ENCODE data around the gene RFNG. TPM values are rescaled to one million over a fixed set of nuclear protein-coding genes. Genes with fewer than 3 reads are reported as not detected.

The RFNG gene
- total RNA-seq, 1 donor from 2014 or later, result 13.6 TPM

DNA sequence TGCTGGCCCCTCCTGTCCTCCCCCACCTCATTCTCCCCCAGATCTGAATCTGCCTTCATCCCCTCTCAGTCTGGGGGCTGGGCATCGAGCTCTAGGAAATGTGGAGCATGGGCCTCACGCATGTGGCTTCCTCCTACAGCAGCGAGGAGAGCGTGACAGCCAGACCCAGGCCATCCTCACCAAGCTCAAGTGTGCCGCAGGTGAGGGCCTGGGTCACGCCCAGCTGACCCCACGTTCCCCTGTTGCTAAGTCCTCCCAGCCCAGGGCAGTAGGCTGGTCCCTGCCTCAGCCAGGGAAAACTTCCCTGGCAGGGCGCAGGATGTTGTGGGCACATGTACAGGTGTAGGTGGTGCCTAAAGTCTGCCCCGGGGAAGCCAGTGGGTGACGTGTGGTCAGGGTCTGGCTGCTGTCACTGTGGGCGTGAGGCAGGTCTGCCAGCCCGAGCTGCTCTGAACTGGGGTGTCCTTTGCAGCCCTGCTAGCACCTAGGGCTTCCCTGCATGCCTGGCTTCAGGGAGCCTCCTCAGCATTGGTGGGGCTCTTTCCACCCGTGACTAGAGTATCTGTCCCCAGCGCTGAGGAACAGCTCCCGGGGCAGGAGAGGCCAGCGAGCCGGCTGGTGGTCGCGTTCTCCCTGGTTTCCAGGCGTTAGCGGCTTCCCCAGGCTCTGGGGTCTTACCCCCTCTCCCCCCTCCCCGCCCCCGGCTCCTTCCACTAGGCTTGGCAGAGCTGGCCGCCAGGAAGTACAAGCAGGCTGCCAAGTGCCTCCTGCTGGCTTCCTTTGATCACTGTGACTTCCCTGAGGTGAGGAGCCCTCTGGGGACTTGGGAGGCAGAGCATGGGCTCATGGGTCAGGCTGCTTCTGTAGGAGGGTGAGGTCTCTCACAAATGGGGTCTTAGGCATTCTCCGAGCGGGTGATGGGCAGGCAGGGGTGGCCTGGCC is 3.7 kb upstream of the RFNG start:
- no peak overlapping the region for H3K4me2 ChIP-seq
- peaks cover 14% of the 10 kb centered on the region for H3K79me2 ChIP-seq (ENCODE audit: low read depth)
- Mint-ChIP-seq H3K27ac (no peak overlapping the region), H3K36me3 (peaks cover 3% of the 10 kb centered on the region), H3K4me1 (peaks cover 4% of the 10 kb centered on the region), H3K27me3 (ENCODE audit: insufficient read depth, low read depth) (peaks cover 2% of the 10 kb centered on the region), H3K9me3 (no peaks in the 10 kb centered on the region), H3K4me3 (peak overlapping the region; percentile 64)
- H2AFZ ChIP-seq (replicated peaks), result no peak overlapping the region
- no peaks in the 10 kb centered on the region for H3K27me3 ChIP-seq
- no peak overlapping the region for H3K9ac ChIP-seq
- TF ChIP-seq EZH2 (IDR thresholded peaks at IDR 0.05) (no peak), EZH2phosphoT487 (IDR thresholded peaks at IDR 0.05) (no peak)
- TF ChIP-seq, protein P1, sequence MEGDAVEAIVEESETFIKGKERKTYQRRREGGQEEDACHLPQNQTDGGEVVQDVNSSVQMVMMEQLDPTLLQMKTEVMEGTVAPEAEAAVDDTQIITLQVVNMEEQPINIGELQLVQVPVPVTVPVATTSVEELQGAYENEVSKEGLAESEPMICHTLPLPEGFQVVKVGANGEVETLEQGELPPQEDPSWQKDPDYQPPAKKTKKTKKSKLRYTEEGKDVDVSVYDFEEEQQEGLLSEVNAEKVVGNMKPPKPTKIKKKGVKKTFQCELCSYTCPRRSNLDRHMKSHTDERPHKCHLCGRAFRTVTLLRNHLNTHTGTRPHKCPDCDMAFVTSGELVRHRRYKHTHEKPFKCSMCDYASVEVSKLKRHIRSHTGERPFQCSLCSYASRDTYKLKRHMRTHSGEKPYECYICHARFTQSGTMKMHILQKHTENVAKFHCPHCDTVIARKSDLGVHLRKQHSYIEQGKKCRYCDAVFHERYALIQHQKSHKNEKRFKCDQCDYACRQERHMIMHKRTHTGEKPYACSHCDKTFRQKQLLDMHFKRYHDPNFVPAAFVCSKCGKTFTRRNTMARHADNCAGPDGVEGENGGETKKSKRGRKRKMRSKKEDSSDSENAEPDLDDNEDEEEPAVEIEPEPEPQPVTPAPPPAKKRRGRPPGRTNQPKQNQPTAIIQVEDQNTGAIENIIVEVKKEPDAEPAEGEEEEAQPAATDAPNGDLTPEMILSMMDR (IDR thresholded peaks at IDR 0.05), result no peak
- H3F3A ChIP-seq (ENCODE audit: low read depth), result peaks cover 3% of the 10 kb centered on the region
- H3K4me3 ChIP-seq, result no peak overlapping the region
- no peak overlapping the region for H3K27ac ChIP-seq
- DNase-seq (ENCODE audit: low spot score), result no peak
- no peaks in the 10 kb centered on the region for H3K9me3 ChIP-seq (ENCODE audit: low read depth)
- peaks cover 7% of the 10 kb centered on the region for H3K4me1 ChIP-seq
- peaks cover 18% of the 10 kb centered on the region for H4K20me1 ChIP-seq (ENCODE audit: low read depth)
- no peaks in the 10 kb centered on the region for H3K36me3 ChIP-seq

DNA sequence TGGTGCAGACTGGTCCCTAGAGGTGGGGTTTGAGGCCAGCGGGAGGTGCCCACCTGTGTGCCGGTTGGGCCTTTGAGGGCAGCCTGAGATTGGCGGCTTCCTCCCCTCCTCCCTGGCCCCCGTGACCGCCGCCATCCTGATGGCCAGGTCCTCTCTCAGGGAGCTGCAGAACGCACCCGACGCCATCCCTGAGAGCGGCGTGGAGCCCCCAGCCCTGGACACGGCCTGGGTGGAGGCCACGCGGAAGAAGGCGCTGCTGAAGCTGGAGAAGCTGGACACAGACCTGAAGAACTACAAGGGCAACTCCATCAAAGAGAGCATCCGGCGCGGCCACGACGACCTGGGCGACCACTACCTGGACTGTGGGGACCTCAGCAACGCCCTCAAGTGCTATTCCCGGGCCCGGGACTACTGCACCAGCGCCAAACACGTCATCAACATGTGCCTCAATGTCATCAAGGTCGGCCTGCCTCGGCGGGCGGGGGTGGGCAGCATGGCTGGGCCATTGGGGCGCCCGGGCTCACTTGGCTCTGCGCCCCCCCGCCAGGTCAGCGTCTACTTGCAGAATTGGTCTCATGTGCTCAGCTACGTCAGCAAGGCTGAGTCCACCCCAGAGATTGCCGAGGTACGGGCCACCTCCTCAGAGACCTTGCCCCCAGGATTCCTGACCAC is 2.9 kb upstream of the RFNG start:
- Histone ChIP-seq H3K4me1 (peaks cover 7% of the 10 kb centered on the region), H3K79me2 (ENCODE audit: low read depth) (peaks cover 14% of the 10 kb centered on the region), H3K4me3 (no peak overlapping the region), H3K4me2 (no peak overlapping the region), H2AFZ (replicated peaks) (no peak overlapping the region), H3K9ac (no peak overlapping the region), H3K36me3 (no peaks in the 10 kb centered on the region), H3K27ac (no peak overlapping the region), H3K9me3 (ENCODE audit: low read depth) (no peaks in the 10 kb centered on the region), H3K27me3 (no peaks in the 10 kb centered on the region), H3F3A (ENCODE audit: low read depth) (peaks cover 3% of the 10 kb centered on the region), H4K20me1 (ENCODE audit: low read depth) (peaks cover 18% of the 10 kb centered on the region)
- Mint-ChIP-seq H3K4me1 (peaks cover 4% of the 10 kb centered on the region), H3K4me3 (peak overlapping the region; percentile 64), H3K9me3 (no peaks in the 10 kb centered on the region), H3K27ac (no peak overlapping the region), H3K36me3 (no peaks in the 10 kb centered on the region), H3K27me3 (ENCODE audit: insufficient read depth, low read depth) (peaks cover 2% of the 10 kb centered on the region)
- TF ChIP-seq, protein P1 (IDR thresholded peaks at IDR 0.05), result no peak
- TF ChIP-seq EZH2 (IDR thresholded peaks at IDR 0.05) (no peak), EZH2phosphoT487 (IDR thresholded peaks at IDR 0.05) (no peak)
- no peak for DNase-seq (ENCODE audit: low spot score)

- no peak overlapping the region for H3K27ac Mint-ChIP-seq
- H3K4me1 Mint-ChIP-seq, result peaks cover 4% of the 10 kb centered on the region
- peaks cover 3% of the 10 kb centered on the region for H3F3A ChIP-seq (ENCODE audit: low read depth)
- peaks cover 7% of the 10 kb centered on the region for H3K4me1 ChIP-seq
- peak overlapping the region; percentile 85 for H3K4me3 Mint-ChIP-seq
- no peaks in the 10 kb centered on the region for H3K36me3 Mint-ChIP-seq
- H3K27me3 Mint-ChIP-seq (ENCODE audit: insufficient read depth, low read depth), result peaks cover 4% of the 10 kb centered on the region
- no peaks in the 10 kb centered on the region for H3K9me3 Mint-ChIP-seq
- H3K9me3 ChIP-seq (ENCODE audit: low read depth), result no peaks in the 10 kb centered on the region
- no peak overlapping the region for H3K27ac ChIP-seq
- H4K20me1 ChIP-seq (ENCODE audit: low read depth), result peaks cover 18% of the 10 kb centered on the region
- H3K27me3 ChIP-seq, result no peaks in the 10 kb centered on the region
- H2AFZ ChIP-seq (replicated peaks), result no peak overlapping the region
- H3K4me3 ChIP-seq, result no peak overlapping the region
- H3K36me3 ChIP-seq, result no peaks in the 10 kb centered on the region
- H3K4me2 ChIP-seq, result no peak overlapping the region
- TF ChIP-seq EZH2 (IDR thresholded peaks at IDR 0.05) (no peak), EZH2phosphoT487 (IDR thresholded peaks at IDR 0.05) (no peak)
- TF ChIP-seq, protein P1 (IDR thresholded peaks at IDR 0.05), result no peak
- no peak for DNase-seq (ENCODE audit: low spot score)
- H3K9ac ChIP-seq, result no peak overlapping the region
- peaks cover 14% of the 10 kb centered on the region for H3K79me2 ChIP-seq (ENCODE audit: low read depth)
These were observed 2.1 kb upstream of the RFNG start for GRCh38 chr17:82053556-82054263.

All from neural progenitor cell (in vitro differentiated cells).